Esophagus muscularis mucosa (tissue), 4 donors: ENCODE data around the gene AFAP1L1. TPM values are rescaled to one million over a fixed set of nuclear protein-coding genes. Genes with fewer than 3 reads are reported as not detected.

Source experiments
- DNase-seq: peaks from one replicate; pipeline ENCODE4 v3.0.0-alpha.2; 2017; ENCODE audit errors: extremely low spot score
- H3K27ac ChIP-seq, 4 donors: fragments of 200-600 bp; sonication (generic); replicated peaks in 1 of 4; 1 replicate in 3 of 4; 2 replicates in 1 of 4; pipeline ENCODE4 v1.5.1; 2016 to 2019; ENCODE audit warnings: mild to moderate bottlenecking in 1 of 4
- H3K27me3 ChIP-seq, 4 donors: fragments of 200-600 bp; sonication (generic); one replicate each; pipeline versions ENCODE4 v1.5.1 to v1.6.0; 2016 to 2019
- H3K36me3 ChIP-seq, 4 donors: fragments of 200-600 bp; sonication (generic); one replicate each; pipeline ENCODE4 v1.5.1; 2016 to 2019
- H3K4me1 ChIP-seq, 4 donors: fragments of 200-600 bp; sonication (generic); one replicate each; pipeline ENCODE4 v1.5.1; 2016 to 2019
- H3K4me3 ChIP-seq, 4 donors: fragments of 200-600 bp; sonication (generic); 1 replicate in 2 of 4; 2 replicates in 2 of 4; pipeline ENCODE4 v1.5.1; 2016 to 2019; ENCODE audit warnings: mild to moderate bottlenecking in 4 of 4, moderate library complexity in 1 of 4
- H3K9me3 ChIP-seq, 4 donors: fragments of 200-600 bp; sonication (generic); 1 replicate in 3 of 4; 2 replicates in 1 of 4; pipeline ENCODE4 v1.5.1; 2016 to 2019
- EP300 ChIP-seq: sonication (generic); formaldehyde crosslinking; IDR thresholded peaks from one replicate; pipeline ENCODE4 v1.6.1; 2017; ENCODE audit warnings: antibody characterized with exemption
- POLR2A ChIP-seq: fragments of 450-650 bp; IDR thresholded peaks from one replicate; pipeline ENCODE4 v1.6.1; 2017; ENCODE audit warnings: antibody characterized with exemption, moderate library complexity, mild to moderate bottlenecking, low read depth
- POLR2AphosphoS5 ChIP-seq, 2 donors: sonication (generic); formaldehyde crosslinking; IDR thresholded peaks; one replicate each; pipeline ENCODE4 v1.6.1; 2017; ENCODE audit warnings: antibody characterized with exemption in 2 of 2
- WGBS: methylation state at CpG from one replicate; pipeline ENCODE4 v1.1.5; 2018; 5-methylcytosine and 5-hydroxymethylcytosine counted together
- intact Hi-C: fragments of 100-400 bp; cut with DNase I; formaldehyde crosslinking; loops from one replicate; pipeline ENCODE4 v1.15.1; 2023
- total RNA-seq, 4 donors: library from RNA; depleted of rRNA; stranded (reverse); fragments of >200 nt; gene quantifications; one replicate each; pipeline versions ENCODE4 v1.1.0 to v1.2.1, GENCODE V29; 2016
- TF ChIP-seq, protein P1 (sequence below), 3 experiments: fragments of 200-600 bp in 2 of 3; fragments of 450-650 bp in 1 of 3; sonication (generic) in 2 of 3; IDR thresholded peaks; one replicate each; pipeline ENCODE4 v1.5.1; 2017 to 2019; ENCODE audit warnings: antibody characterized with exemption in 3 of 3, mild to moderate bottlenecking in 2 of 3, moderate library complexity in 1 of 3

AFAP1L1 gene
- total RNA-seq, 4 donors from 2014 or later, result 10.0 to 23.8 (median 16.6) TPM

DNA sequence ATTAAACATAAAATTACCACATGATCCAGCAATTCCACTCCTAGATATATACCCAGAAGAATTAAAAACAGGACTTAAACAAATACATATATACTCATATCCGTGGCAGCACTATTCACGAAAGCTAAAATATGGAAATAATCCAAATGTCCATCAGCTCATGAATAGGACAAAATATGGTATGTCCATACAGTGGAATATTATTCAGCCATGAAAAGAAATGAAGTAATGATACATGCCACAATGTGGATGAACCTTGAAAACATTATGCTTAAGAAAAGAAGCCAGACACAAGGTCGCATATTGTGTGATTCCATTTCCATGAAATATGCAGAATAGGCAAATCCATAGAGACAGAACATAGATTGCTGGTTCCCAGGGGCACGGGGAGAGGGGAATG lies 24.8 kb upstream of the AFAP1L1 start:
- no peak for DNase-seq
- TF ChIP-seq, protein P1, sequence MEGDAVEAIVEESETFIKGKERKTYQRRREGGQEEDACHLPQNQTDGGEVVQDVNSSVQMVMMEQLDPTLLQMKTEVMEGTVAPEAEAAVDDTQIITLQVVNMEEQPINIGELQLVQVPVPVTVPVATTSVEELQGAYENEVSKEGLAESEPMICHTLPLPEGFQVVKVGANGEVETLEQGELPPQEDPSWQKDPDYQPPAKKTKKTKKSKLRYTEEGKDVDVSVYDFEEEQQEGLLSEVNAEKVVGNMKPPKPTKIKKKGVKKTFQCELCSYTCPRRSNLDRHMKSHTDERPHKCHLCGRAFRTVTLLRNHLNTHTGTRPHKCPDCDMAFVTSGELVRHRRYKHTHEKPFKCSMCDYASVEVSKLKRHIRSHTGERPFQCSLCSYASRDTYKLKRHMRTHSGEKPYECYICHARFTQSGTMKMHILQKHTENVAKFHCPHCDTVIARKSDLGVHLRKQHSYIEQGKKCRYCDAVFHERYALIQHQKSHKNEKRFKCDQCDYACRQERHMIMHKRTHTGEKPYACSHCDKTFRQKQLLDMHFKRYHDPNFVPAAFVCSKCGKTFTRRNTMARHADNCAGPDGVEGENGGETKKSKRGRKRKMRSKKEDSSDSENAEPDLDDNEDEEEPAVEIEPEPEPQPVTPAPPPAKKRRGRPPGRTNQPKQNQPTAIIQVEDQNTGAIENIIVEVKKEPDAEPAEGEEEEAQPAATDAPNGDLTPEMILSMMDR (IDR thresholded peaks at IDR 0.05), result no peak
- TF ChIP-seq EP300 (no peak), POLR2AphosphoS5 (IDR thresholded peaks at IDR 0.05) (no peak), POLR2A (no peak)
- WGBS, result 89% methylated on average over 4 of the region's 4 CpGs
- Histone ChIP-seq H3K27me3 (no peaks in the 10 kb centered on the region), H3K9me3 (no peaks in the 10 kb centered on the region), H3K4me1 (no peaks in the 10 kb centered on the region), H3K4me3 (no peak overlapping the region), H3K36me3 (peaks cover 19 to 100% (median 89%) of the 10 kb centered on the region in 4 donors), H3K27ac (no peak overlapping the region)
- intact Hi-C loops, result no loop called here

DNA sequence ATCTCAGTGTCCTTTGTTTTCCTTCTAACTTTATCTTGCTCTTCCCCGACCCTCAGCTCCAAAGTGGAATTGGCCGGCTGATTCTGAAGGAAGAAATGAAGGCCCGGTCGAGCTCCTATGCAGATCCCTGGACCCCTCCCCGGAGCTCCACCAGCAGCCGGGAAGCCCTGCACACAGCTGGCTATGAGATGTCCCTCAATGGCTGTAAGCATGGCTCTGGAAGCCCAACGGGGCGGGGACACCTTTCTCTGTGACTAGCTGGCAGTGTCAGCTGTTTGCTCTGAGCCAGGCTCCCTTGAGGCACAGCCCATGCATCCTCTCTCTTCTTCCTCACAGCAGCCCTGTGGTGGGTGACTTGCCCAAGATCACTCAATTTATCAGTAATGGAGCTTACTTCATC lies 23.9 kb upstream of the AFAP1L1 start:
- 91% methylated on average over 7 of the region's 8 CpGs for WGBS
- Histone ChIP-seq H3K27me3 (no peaks in the 10 kb centered on the region), H3K9me3 (no peaks in the 10 kb centered on the region), H3K36me3 (peaks cover 27 to 100% (median 88%) of the 10 kb centered on the region in 4 donors), H3K27ac (no peak overlapping the region), H3K4me3 (no peak overlapping the region), H3K4me1 (no peaks in the 10 kb centered on the region)
- intact Hi-C loops, result no loop called here
- TF ChIP-seq, protein P1 (IDR thresholded peaks at IDR 0.05), result no peak
- TF ChIP-seq POLR2AphosphoS5 (IDR thresholded peaks at IDR 0.05), result no peak
- no peak for TF ChIP-seq POLR2A
- TF ChIP-seq EP300, result no peak
- no peak for DNase-seq

DNA sequence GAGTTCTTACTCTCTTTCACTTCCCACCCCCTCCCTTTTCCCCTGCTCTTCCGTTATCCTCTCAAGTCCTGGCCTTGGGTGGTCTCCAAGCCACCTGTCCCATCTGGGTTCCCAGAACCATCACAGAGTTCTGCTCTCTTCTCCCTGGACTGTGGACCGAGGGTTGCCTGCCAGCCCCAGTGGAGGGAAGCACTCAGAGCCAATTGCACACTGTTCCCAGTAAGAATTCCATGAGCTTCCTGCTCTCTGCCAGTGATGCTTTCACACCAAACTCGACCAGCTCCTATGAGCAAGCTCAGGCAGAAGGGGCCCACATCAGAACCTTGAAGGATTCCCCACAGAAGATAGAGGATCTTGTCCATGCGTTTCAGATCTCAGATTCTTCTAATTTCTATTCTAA lies 20.1 kb upstream of the AFAP1L1 start:
- H3K4me3 ChIP-seq, result no peak overlapping the region
- H3K27me3 ChIP-seq, result no peaks in the 10 kb centered on the region
- H3K27ac ChIP-seq, result no peak overlapping the region
- peaks cover 24 to 97% (median 71%) of the 10 kb centered on the region in 4 donors for H3K36me3 ChIP-seq
- no peaks in the 10 kb centered on the region for H3K4me1 ChIP-seq
- no peaks in the 10 kb centered on the region for H3K9me3 ChIP-seq
- TF ChIP-seq, protein P1 (IDR thresholded peaks at IDR 0.05), result no peak
- TF ChIP-seq EP300 (no peak), POLR2AphosphoS5 (IDR thresholded peaks at IDR 0.05) (no peak), POLR2A (no peak)
- no peak for DNase-seq
- WGBS, result 82% methylated on average over 4 of the region's 4 CpGs
- intact Hi-C loops, result no loop called here

DNA sequence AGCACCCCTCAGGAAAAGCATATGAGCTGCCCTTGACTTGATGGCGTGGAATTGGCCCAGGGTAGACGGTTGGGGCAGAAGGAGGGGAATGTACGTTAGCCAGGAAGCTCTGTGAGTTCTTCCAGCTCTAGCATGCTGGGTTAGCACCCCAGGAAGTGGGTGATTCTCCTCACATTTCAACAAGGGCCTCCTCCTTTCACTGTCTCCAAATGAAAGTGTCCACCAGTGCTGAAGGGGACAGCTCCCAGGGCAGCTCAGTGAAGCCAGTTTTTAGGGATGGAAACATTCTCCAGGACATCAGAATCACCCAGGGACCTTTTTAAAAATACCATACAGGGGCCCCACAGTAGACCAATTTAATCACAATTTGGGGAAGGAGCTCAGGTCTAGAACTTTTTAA lies 17.2 kb upstream of the AFAP1L1 start:
- WGBS, result 47% methylated on average over 3 of the region's 3 CpGs
- H3K9me3 ChIP-seq, result no peaks in the 10 kb centered on the region
- intact Hi-C loops, result no loop called here
- no peaks in the 10 kb centered on the region for H3K4me1 ChIP-seq
- no peak overlapping the region for H3K27ac ChIP-seq
- TF ChIP-seq, protein P1 (IDR thresholded peaks at IDR 0.05), result no peak
- TF ChIP-seq EP300, result no peak
- TF ChIP-seq POLR2AphosphoS5 (IDR thresholded peaks at IDR 0.05), result no peak
- no peak for DNase-seq
- no peak overlapping the region for H3K4me3 ChIP-seq
- H3K36me3 ChIP-seq, result peaks cover 8 to 87% (median 53%) of the 10 kb centered on the region in 4 donors
- no peaks in the 10 kb centered on the region for H3K27me3 ChIP-seq

DNA sequence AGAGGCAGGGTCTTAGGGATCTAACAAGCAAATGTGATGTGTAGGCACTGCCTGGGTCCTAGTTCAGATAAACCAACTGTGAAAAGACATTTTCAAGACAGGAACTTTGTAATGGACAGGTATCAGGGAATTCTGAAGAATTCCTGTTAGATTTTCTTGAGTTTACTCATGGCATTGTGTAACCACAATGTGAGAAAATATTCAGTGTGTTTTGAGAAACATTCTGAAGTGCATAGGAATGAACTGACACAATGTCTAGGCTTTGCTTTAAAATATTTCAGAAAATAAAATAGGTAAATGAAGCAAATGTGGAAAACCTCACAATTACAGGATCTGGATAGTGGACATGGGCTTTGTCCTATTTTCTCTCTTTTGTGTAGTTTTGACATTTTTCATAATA lies 15.2 kb upstream of the AFAP1L1 start:
- intact Hi-C loops, result no loop called here
- H3K9me3 ChIP-seq, result no peaks in the 10 kb centered on the region
- no peaks in the 10 kb centered on the region for H3K27me3 ChIP-seq
- DNase-seq, result no peak
- no peak overlapping the region for H3K4me3 ChIP-seq
- no peaks in the 10 kb centered on the region for H3K4me1 ChIP-seq
- peaks cover 8 to 68% (median 34%) of the 10 kb centered on the region in 4 donors for H3K36me3 ChIP-seq
- no peak for TF ChIP-seq POLR2AphosphoS5 (IDR thresholded peaks at IDR 0.05)
- no peak for TF ChIP-seq EP300
- no peak for TF ChIP-seq POLR2A
- TF ChIP-seq, protein P1 (IDR thresholded peaks at IDR 0.05), result no peak
- no peak overlapping the region for H3K27ac ChIP-seq
